WERI-Rb-1 (cell line): ENCODE data around the gene CFAP299.

Experiments used
- DNase-seq: peaks from one replicate; pipeline ENCODE4 v3.0.0-alpha.2; 2020
- H3K27ac ChIP-seq: fragments of 250-450 bp; sonication (Bioruptor Pico); 2 replicates; pipeline ENCODE4 v1.5.1; 2020; ENCODE audit warnings: mild to moderate bottlenecking, moderate library complexity
- H3K27me3 ChIP-seq: fragments of 250-450 bp; sonication (Bioruptor Pico); 2 replicates; pipeline ENCODE4 v1.5.1; 2021; ENCODE audit warnings: mild to moderate bottlenecking, low read depth, moderate library complexity; ENCODE audit not compliant: insufficient read depth, severe bottlenecking
- H3K36me3 ChIP-seq: fragments of 250-450 bp; sonication (Bioruptor Pico); 2 replicates; pipeline ENCODE4 v1.5.1; 2020; ENCODE audit warnings: mild to moderate bottlenecking, moderate library complexity
- H3K4me3 ChIP-seq: 2 replicates; pipeline ENCODE4 v1.5.1; 2011; ENCODE audit warnings: low read depth, mild to moderate bottlenecking, control low read depth, low read length
- H3K9me3 ChIP-seq: fragments of 250-450 bp; sonication (Bioruptor Pico); 2 replicates; pipeline ENCODE4 v1.5.1; 2021; ENCODE audit warnings: mild to moderate bottlenecking, moderate library complexity; ENCODE audit not compliant: severe bottlenecking
- TF ChIP-seq, protein P1 (sequence below): IDR thresholded peaks from 2 replicates; pipeline ENCODE4 v1.5.1; 2011; ENCODE audit warnings: low read depth, mild to moderate bottlenecking, control low read depth, inconsistent platforms, low read length

CFAP299 gene

DNA sequence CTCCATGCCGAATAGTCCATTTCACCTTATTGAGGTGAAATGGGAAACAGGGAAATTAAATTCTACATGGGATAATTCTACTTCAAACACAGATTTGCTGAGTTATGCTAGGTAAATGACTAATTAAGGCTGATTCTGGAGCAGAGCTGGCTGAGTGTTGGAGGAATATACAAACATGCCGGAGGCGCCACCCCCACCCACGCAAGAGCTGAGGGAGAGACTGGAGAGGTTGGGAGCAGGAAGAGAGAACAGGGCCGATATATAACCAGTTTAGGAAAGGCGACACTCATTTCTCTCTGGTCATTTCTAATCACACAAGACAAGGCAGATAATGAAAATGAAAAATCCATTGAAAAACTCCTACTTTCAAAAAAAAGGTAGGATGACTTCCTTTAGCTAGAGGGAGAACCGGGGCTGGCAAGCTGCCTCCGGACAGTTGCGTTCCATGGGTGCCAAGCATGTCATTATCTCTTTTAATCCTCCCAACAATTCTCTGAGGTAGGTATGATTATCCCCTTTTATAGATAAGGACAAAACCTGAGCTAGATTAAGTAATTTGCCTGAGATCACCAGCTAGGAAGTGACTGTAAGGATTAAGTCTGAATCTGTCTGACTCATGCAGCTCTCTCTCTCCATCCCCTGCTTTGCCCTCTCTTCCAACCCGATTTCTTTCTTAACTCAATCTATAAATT, 27.6 kb upstream of the CFAP299 start:
- TF ChIP-seq, protein P1, sequence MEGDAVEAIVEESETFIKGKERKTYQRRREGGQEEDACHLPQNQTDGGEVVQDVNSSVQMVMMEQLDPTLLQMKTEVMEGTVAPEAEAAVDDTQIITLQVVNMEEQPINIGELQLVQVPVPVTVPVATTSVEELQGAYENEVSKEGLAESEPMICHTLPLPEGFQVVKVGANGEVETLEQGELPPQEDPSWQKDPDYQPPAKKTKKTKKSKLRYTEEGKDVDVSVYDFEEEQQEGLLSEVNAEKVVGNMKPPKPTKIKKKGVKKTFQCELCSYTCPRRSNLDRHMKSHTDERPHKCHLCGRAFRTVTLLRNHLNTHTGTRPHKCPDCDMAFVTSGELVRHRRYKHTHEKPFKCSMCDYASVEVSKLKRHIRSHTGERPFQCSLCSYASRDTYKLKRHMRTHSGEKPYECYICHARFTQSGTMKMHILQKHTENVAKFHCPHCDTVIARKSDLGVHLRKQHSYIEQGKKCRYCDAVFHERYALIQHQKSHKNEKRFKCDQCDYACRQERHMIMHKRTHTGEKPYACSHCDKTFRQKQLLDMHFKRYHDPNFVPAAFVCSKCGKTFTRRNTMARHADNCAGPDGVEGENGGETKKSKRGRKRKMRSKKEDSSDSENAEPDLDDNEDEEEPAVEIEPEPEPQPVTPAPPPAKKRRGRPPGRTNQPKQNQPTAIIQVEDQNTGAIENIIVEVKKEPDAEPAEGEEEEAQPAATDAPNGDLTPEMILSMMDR: no peak
- no peak overlapping the region for H3K4me3 ChIP-seq
- H3K36me3 ChIP-seq: no peaks in the 10 kb centered on the region
- H3K9me3 ChIP-seq: no peaks in the 10 kb centered on the region
- no peak overlapping the region for H3K27ac ChIP-seq
- DNase-seq: peak; percentile 44
- peaks cover 27% of the 10 kb centered on the region for H3K27me3 ChIP-seq

DNA sequence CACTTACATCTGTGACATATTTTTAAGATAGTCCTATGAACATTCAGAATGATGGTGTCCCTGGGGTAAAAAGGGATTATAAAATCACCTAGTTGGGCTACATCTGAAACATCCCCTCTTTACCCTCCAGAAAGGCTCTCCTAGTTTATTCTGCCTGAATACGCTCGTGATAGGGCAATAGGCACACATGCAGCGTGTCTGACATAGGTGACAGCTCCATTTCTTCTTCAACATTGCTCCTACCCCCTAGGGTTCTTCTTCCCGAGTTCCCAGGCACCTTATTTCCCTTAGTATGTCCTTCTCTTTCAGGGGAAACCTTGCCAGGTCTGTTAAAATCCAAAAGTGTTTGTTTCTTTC, 27.1 kb upstream of the CFAP299 start:
- H3K4me3 ChIP-seq: no peak overlapping the region
- peaks cover 27% of the 10 kb centered on the region for H3K27me3 ChIP-seq
- H3K27ac ChIP-seq: no peak overlapping the region
- TF ChIP-seq, protein P1: no peak
- DNase-seq: no peak
- H3K36me3 ChIP-seq: no peaks in the 10 kb centered on the region
- no peaks in the 10 kb centered on the region for H3K9me3 ChIP-seq

DNA sequence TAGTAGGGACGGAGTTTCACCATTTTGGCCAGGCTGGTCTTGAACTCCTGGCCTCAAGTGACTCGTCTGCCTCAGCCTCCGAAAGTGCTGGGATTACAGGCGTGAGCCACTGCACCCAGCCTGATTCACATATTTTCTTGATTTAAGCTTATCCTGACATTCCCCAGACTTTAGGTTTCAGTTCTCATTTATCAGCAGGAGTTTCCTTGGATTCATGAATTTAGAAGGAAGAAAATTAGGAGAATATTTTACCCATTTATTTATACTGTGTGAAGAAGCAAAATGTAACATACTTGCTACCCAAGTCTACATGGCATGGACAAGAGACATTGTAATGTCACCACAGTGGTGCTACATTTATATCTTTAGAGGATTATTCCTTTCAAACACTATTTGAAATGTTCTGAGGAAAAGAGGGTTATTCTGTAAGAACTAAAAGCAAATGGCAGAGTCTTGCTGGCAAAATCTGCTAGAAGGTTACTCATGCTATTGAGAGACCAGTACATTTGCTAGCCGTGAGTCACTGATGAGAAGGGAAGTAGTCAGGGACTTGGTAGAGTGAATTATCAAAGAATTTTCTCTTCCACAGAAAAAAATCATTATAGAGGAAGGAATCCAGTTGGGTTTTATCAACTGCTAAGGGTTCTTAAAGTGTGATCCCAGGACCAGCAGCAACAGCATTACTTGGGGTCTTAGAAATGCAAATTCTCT, 26.1 kb upstream of the CFAP299 start:
- Histone ChIP-seq H3K4me3 (no peak overlapping the region), H3K27me3 (peaks cover 27% of the 10 kb centered on the region)

DNA sequence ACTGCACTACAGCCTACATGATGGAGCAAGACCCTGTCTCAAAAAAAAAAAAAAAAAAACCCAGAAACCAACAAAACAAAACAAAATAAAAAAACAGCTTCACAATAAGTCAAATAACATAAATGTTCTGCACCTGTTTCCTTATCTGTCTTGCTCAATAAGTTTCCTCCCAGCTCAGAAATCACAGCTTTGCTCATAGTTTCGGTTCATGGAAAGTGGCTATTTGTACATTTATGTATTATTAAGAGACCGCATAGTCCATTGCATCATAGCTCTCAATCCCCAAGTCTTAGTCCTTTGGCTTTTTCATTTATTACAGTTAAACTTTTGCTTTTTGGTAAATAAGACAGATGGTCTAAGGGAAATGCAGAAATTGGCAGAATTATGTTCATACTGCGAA, 24.4 kb upstream of the CFAP299 start:
- H3K9me3 ChIP-seq: no peaks in the 10 kb centered on the region
- TF ChIP-seq, protein P1: no peak

More for the DNA sequence above, 26.1 kb upstream of the CFAP299 start:
- no peak overlapping the region for H3K27ac ChIP-seq
- H3K36me3 ChIP-seq: no peaks in the 10 kb centered on the region
- H3K9me3 ChIP-seq: no peaks in the 10 kb centered on the region
- TF ChIP-seq, protein P1: no peak
- no peak for DNase-seq

DNA sequence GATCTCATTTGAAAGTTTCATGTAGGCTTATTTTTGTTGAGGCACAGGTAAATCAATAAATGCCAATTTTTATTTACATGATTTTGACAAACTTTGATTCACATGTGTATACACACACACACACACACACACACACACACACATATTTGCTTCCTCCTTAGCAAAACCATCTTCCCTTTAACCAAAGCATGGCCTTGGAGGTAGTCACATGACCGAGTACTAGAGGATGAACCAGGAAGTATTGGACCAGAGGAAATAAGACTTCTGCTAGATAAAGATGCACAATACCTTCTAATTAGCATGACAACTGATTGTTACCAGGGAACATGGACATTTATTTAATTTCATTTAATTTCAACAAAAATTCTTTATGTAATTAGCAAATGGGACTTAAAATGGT, 23.4 kb upstream of the CFAP299 start:
- TF ChIP-seq, protein P1: no peak
- no peak for DNase-seq
- H3K27ac ChIP-seq: no peak overlapping the region
- H3K36me3 ChIP-seq: no peaks in the 10 kb centered on the region
- H3K27me3 ChIP-seq: peaks cover 13% of the 10 kb centered on the region
- no peaks in the 10 kb centered on the region for H3K9me3 ChIP-seq
- H3K4me3 ChIP-seq: no peak overlapping the region

More for the DNA sequence above, 24.4 kb upstream of the CFAP299 start:
- no peak for DNase-seq
- H3K27me3 ChIP-seq: peaks cover 23% of the 10 kb centered on the region
- H3K4me3 ChIP-seq: no peak overlapping the region
- H3K36me3 ChIP-seq: no peaks in the 10 kb centered on the region
- H3K27ac ChIP-seq: no peak overlapping the region
